Lung (tissue), 12 donors: ENCODE data around the gene ASIC2. TPM values are rescaled to one million over a fixed set of nuclear protein-coding genes. Genes with fewer than 3 reads are reported as not detected.

Experiments used
- ATAC-seq: fragments of 200-7000 bp; cut with Tn5 transposase; one replicate; pipeline ENCODE4 v1.9.1; 2020; ENCODE audit warnings: moderate number of reproducible peaks; ENCODE audit not compliant: insufficient read depth, low FRiP score
- DNase-seq, 3 donors: peaks; one replicate each; pipeline ENCODE4 v3.0.0-alpha.2; 2013 to 2017
- H3K27ac ChIP-seq, 2 donors: one replicate each; pipeline ENCODE4 v1.5.1; 2013; ENCODE audit warnings: mild to moderate bottlenecking in 2 of 2, moderate library complexity in 2 of 2, control low read depth in 1 of 2, inconsistent platforms in 1 of 2, low read depth in 1 of 2, low read length in 1 of 2
- H3K27me3 ChIP-seq, 3 donors: one replicate each; pipeline ENCODE4 v1.5.1; 2013; ENCODE audit warnings: low read length in 2 of 3; ENCODE audit not compliant: control insufficient read depth in 3 of 3, insufficient read depth in 3 of 3
- H3K36me3 ChIP-seq, 4 donors: one replicate each; pipeline ENCODE4 v1.5.1; 2013; ENCODE audit warnings: low read length in 4 of 4, mild to moderate bottlenecking in 1 of 4, moderate library complexity in 1 of 4; ENCODE audit not compliant: control insufficient read depth in 4 of 4, insufficient read depth in 4 of 4
- H3K4me1 ChIP-seq, 5 donors: one replicate each; pipeline ENCODE4 v1.5.1; 2013; ENCODE audit warnings: low read length in 5 of 5, mild to moderate bottlenecking in 2 of 5, moderate library complexity in 1 of 5; ENCODE audit not compliant: control insufficient read depth in 5 of 5, insufficient read depth in 5 of 5
- H3K4me3 ChIP-seq: one replicate; pipeline ENCODE4 v1.5.1; 2013; ENCODE audit warnings: mild to moderate bottlenecking, control low read depth, moderate library complexity
- H3K9ac ChIP-seq, 2 donors: one replicate each; pipeline ENCODE4 v1.5.1; 2013; ENCODE audit warnings: low read length in 2 of 2, control low read depth in 1 of 2; ENCODE audit not compliant: insufficient read depth in 1 of 2
- H3K9me3 ChIP-seq, 4 donors: one replicate each; pipeline ENCODE4 v1.5.1; 2013; ENCODE audit warnings: low read length in 3 of 4, mild to moderate bottlenecking in 1 of 4, moderate library complexity in 1 of 4; ENCODE audit not compliant: control insufficient read depth in 4 of 4, insufficient read depth in 3 of 4
- CTCF ChIP-seq: IDR thresholded peaks from 2 replicates; pipeline ENCODE4 v1.5.1; 2012; ENCODE audit warnings: mild to moderate bottlenecking; ENCODE audit errors: control extremely low read depth, extremely low read depth
- WGBS, 2 donors: extraction: QIAGEN DNeasy Blood & Tissue Kit; methylation state at CpG; one replicate each; pipeline ENCODE4 v1.1.7; 2013; 5-methylcytosine and 5-hydroxymethylcytosine counted together
- polyA plus RNA-seq, 2 donors: library from polyadenylated mRNA; stranded (reverse); fragments of 200-250 nt; gene quantifications; one replicate each; pipeline ENCODE4 v1.2.1, GENCODE V29; 2013
- total RNA-seq, 2 donors: library from RNA; depleted of rRNA in 1 of 2; stranded (reverse); fragments of >200 nt in 1 of 2; gene quantifications; one replicate each; pipeline ENCODE4 v1.2.1, GENCODE V29; 2014 to 2021
- donor health status: control.
- donor health status: control.
- donor health status: Bipolar disorder and iron deficiency.
- donor health status: healthy.
- donor health status: DM: yes; HTN: yes; CAD: no.

The ASIC2 gene
- total and polyA plus RNA-seq, 4 donors = 0.03 to 0.28 (median 0.14) TPM; not detected in 1

GRCh38 chr17:33183487-33184026 is 109.5 kb downstream of the ASIC2 start:
- 78 to 88% methylated on average over 4 of the region's 4 CpGs for WGBS, 2 donors

GRCh38 chr17:33179151-33179550 is 113.9 kb downstream of the ASIC2 start:
- no peak overlapping the region for H3K9ac ChIP-seq
- H3K4me1 ChIP-seq = no peaks in the 10 kb centered on the region
- peaks cover 0 to 7% (median 0%) of the 10 kb centered on the region in 4 donors for H3K9me3 ChIP-seq
- ATAC-seq = no peak
- H3K4me3 ChIP-seq = no peak overlapping the region
- 58 to 66% methylated on average over 4 of the region's 4 CpGs for WGBS, 2 donors
- no peak for TF ChIP-seq CTCF
- no peak for DNase-seq
- H3K27ac ChIP-seq = no peak overlapping the region
- H3K27me3 ChIP-seq = peaks cover 0 to 8% (median 3%) of the 10 kb centered on the region in 3 donors
- no peaks in the 10 kb centered on the region for H3K36me3 ChIP-seq

More at GRCh38 chr17:33183487-33184026, 109.5 kb downstream of the ASIC2 start:
- Histone ChIP-seq H3K9ac (no peak overlapping the region), H3K36me3 (no peaks in the 10 kb centered on the region), H3K27me3 (peaks cover 0 to 19% (median 4%) of the 10 kb centered on the region in 3 donors), H3K9me3 (peaks cover 0 to 8% (median 0%) of the 10 kb centered on the region in 4 donors), H3K27ac (no peak overlapping the region), H3K4me1 (no peaks in the 10 kb centered on the region), H3K4me3 (no peak overlapping the region)
- no peak for TF ChIP-seq CTCF
- no peak for ATAC-seq
- no peak for DNase-seq

- Histone ChIP-seq H3K27me3 (peaks cover 0 to 5% (median 0%) of the 10 kb centered on the region in 3 donors), H3K9ac (no peak overlapping the region), H3K4me1 (no peaks in the 10 kb centered on the region), H3K4me3 (no peak overlapping the region), H3K36me3 (no peaks in the 10 kb centered on the region), H3K9me3 (peaks cover 0 to 7% (median 0%) of the 10 kb centered on the region in 4 donors), H3K27ac (no peak overlapping the region)
- ATAC-seq (no peak), DNase-seq (no peak)
- TF ChIP-seq CTCF = no peak
- WGBS, 2 donors = 69 to 82% methylated on average over 3 of the region's 3 CpGs
These were observed 114.4 kb downstream of the ASIC2 start for GRCh38 chr17:33178681-33179080.

GRCh38 chr17:33175562-33175961 is 117.5 kb downstream of the ASIC2 start:
- ATAC-seq = no peak
- Histone ChIP-seq H3K9ac (no peak overlapping the region), H3K4me3 (no peak overlapping the region), H3K4me1 (no peaks in the 10 kb centered on the region), H3K36me3 (no peaks in the 10 kb centered on the region), H3K27me3 (peaks cover 0 to 6% (median 0%) of the 10 kb centered on the region in 3 donors), H3K9me3 (peaks cover 0 to 7% (median 0%) of the 10 kb centered on the region in 4 donors), H3K27ac (no peak overlapping the region)
- TF ChIP-seq CTCF = no peak
- DNase-seq = peak; percentile 17 to 34 (median 34)
- WGBS, 2 donors = 58 to 66% methylated on average over 8 of the region's 8 CpGs
